ENCODE data around the gene EMD.
"Not testable (repeated sequence)": the region's sequence is repeated elsewhere in the genome, so short reads cannot be mapped to it uniquely, and the experiment has no call there.

EMD gene

GRCh38 chrX:154378799-154379568, at the start of gene EMD:
EMD (plus strand) TSS chrX:154379295; CDS start chrX:154379485, 190 bp downstream.
- CTCF ChIA-PET = interaction anchor here (1.0 to 1.1 kb wide), 2 partner anchors 20 to 148 kb away, joined by 3 to 4 read pairs; partner anchors contain the start of gene RPL10
- no peak for TF ChIP-seq CTCF (IDR thresholded peaks at IDR 0.05; ENCODE audit: control extremely low read depth, extremely low read depth, low read depth, missing control alignments)
- DNase-seq (ENCODE audit: extremely low spot score) = peak; percentile 88
- POLR2A ChIA-PET = interaction anchor here (0.8 kb wide), 1 partner anchor 19 kb away, joined by 3 read pairs; no protein-coding TSS in a partner anchor

GRCh38 chrX:154332561-154332960, 46.5 kb upstream of the EMD start:
- DNase-seq (ENCODE audit: extremely low spot score) = no peak
- TF ChIP-seq CTCF (IDR thresholded peaks at IDR 0.05; ENCODE audit: control extremely low read depth, extremely low read depth, low read depth, missing control alignments) = no peak
- POLR2A ChIA-PET = no interaction called here
- CTCF ChIA-PET = no interaction called here

GRCh38 chrX:154333116-154333515, 46.0 kb upstream of the EMD start:
- ChIA-PET CTCF (interaction anchor here (1.5 kb wide), 1 partner anchor 14 kb away, joined by 4 read pairs; no protein-coding TSS in a partner anchor), POLR2A (no interaction called here)
- TF ChIP-seq CTCF (IDR thresholded peaks at IDR 0.05; ENCODE audit: control extremely low read depth, extremely low read depth, low read depth, missing control alignments) = no peak
- DNase-seq (ENCODE audit: extremely low spot score) = no peak

GRCh38 chrX:154333837-154334271, 45.2 kb upstream of the EMD start:
- ChIA-PET CTCF (interaction anchor here (1.5 kb wide), 1 partner anchor 15 kb away, joined by 4 read pairs; no protein-coding TSS in a partner anchor), POLR2A (no interaction called here)
- no peak for TF ChIP-seq CTCF (IDR thresholded peaks at IDR 0.05; ENCODE audit: control extremely low read depth, extremely low read depth, low read depth, missing control alignments)
- peak; percentile 43 for DNase-seq (ENCODE audit: extremely low spot score)

- no peak for TF ChIP-seq CTCF (IDR thresholded peaks at IDR 0.05; ENCODE audit: control extremely low read depth, extremely low read depth, low read depth, missing control alignments)
- ChIA-PET POLR2A (no interaction called here), CTCF (interaction anchor here (1.5 kb wide), 1 partner anchor 16 kb away, joined by 4 read pairs; no protein-coding TSS in a partner anchor)
- no peak for DNase-seq (ENCODE audit: extremely low spot score)
Measured at GRCh38 chrX:154334496-154334895, 44.6 kb upstream of the EMD start.

- DNase-seq (ENCODE audit: extremely low spot score); CTCF ChIA-PET; POLR2A ChIA-PET: not testable (repeated sequence)
Measured at GRCh38 chrX:154341399-154342298, 37.4 kb upstream of the EMD start.

- CTCF ChIA-PET; POLR2A ChIA-PET; DNase-seq (ENCODE audit: extremely low spot score): not testable (repeated sequence)
Measured at GRCh38 chrX:154343063-154343462, 36.0 kb upstream of the EMD start.

GRCh38 chrX:154343620-154344019, 35.5 kb upstream of the EMD start:
- POLR2A ChIA-PET; DNase-seq (ENCODE audit: extremely low spot score); CTCF ChIA-PET: not testable (repeated sequence)
